Pancreas (tissue), 10 donors: ENCODE data around the gene APH1A. TPM values are rescaled to one million over a fixed set of nuclear protein-coding genes. Genes with fewer than 3 reads are reported as not detected.

Experiments
- ATAC-seq, 4 donors: fragments of 200-7000 bp; cut with Tn5 transposase; one replicate each; pipeline versions ENCODE4 v1.8.0 to v1.9.1; 2020; ENCODE audit warnings: mild to moderate bottlenecking in 4 of 4, moderate library complexity in 4 of 4
- DNase-seq, 6 donors: peaks; one replicate each; pipeline ENCODE4 v3.0.0-alpha.2; 2020
- FAIRE-seq: peaks from 2 replicates; lab custom pipeline; 2012; peaks lifted over from hg19 to GRCh38; lab: Jason Lieb, UNC
- H3K27ac ChIP-seq, 4 donors: fragments of 200-600 bp; sonication (generic); 1 replicate in 3 of 4; 2 replicates in 1 of 4; pipeline versions ENCODE4 v1.5.0 to v1.8.0; 2020
- H3K27me3 ChIP-seq, 4 donors: fragments of 200-600 bp; one replicate each; pipeline ENCODE4 v1.8.0; 2021
- H3K36me3 ChIP-seq, 3 donors: fragments of 200-600 bp; sonication (generic) in 1 of 3; one replicate each; pipeline versions ENCODE4 v1.5.0 to v1.8.0; 2020 to 2021
- H3K4me1 ChIP-seq, 3 donors: fragments of 200-600 bp; one replicate each; pipeline ENCODE4 v1.8.0; 2021
- H3K4me3 ChIP-seq, 4 donors: fragments of 200-600 bp; sonication (generic) in 2 of 4; one replicate each; pipeline versions ENCODE4 v1.5.0 to v1.8.0; 2020 to 2021
- H3K9me3 ChIP-seq, 4 donors: fragments of 200-600 bp; one replicate each; pipeline ENCODE4 v1.8.0; 2021
- CTCF ChIP-seq, 4 donors: fragments of 200-600 bp; sonication (generic) in 3 of 4; IDR thresholded peaks; one replicate each; pipeline versions ENCODE4 v1.5.0 to v1.8.0; 2021; ENCODE audit warnings: antibody characterized with exemption in 4 of 4
- WGBS, 2 donors: extraction: QIAGEN DNeasy Blood & Tissue Kit; methylation state at CpG; one replicate each; pipeline ENCODE4 v1.1.7; 2013; 5-methylcytosine and 5-hydroxymethylcytosine counted together
- intact Hi-C, 3 donors: fragments of 100-400 bp; cut with DNase I; formaldehyde crosslinking; loops; one replicate each; pipeline versions ENCODE4 v1.11.1 to v1.14.2; 2022
- polyA plus RNA-seq, 2 donors: library from polyadenylated mRNA; stranded (reverse); fragments of 200-250 nt; gene quantifications; one replicate each; pipeline ENCODE4 v1.2.3, GENCODE V29; 2013
- total RNA-seq, 6 donors: library from RNA; stranded (reverse); fragmentation: NEBNext Ultra II Directional in 4 of 6; extraction: Animal tissue kit (Norgen Biotek cat#: 25700) in 4 of 6; gene quantifications; one replicate each; pipeline versions ENCODE4 v1.2.1 to v1.2.4, GENCODE V29; 2021 to 2023
- donor health status: healthy with polysubstance abuse.
- donor health status: DM: no; HTN: no; CAD: no; lungs with moderate emphysema.
- donor health status: DM: no; HTN: no; CAD: no.
- donor health status: control.
- donor health status: control.
- donor health status: Bipolar disorder and iron deficiency.
- donor health status: DM: yes; HTN: yes; CAD: no.
- donor health status: DM: no; HTN: no; CAD: no.
- donor health status: DM: no; HTN: no; CAD: no.
- donor health status: DM: yes; HTN: yes; CAD: no.

APH1A gene
- total and polyA plus RNA-seq, 8 donors = 43.8 to 78.0 (median 58.3) TPM

- WGBS, 2 donors = 53 to 62% methylated on average over 12 to 13 of the region's 13 CpGs
- FAIRE-seq (no peak), DNase-seq (no peak), ATAC-seq (no peak)
- H3K27me3 ChIP-seq = no peaks in the 10 kb centered on the region
- intact Hi-C loops = no loop called here
- H3K9me3 ChIP-seq = no peaks in the 10 kb centered on the region
- peaks cover 0 to 8% (median 7%) of the 10 kb centered on the region in 3 donors for H3K4me1 ChIP-seq
- no peak for TF ChIP-seq CTCF (IDR thresholded peaks at IDR 0.05)
- no peak within 1 kb of the TSS for H3K4me3 ChIP-seq
- no peak within 1 kb of the TSS for H3K27ac ChIP-seq
- H3K36me3 ChIP-seq = no peaks in the 10 kb centered on the region
Observed at GRCh38 chr1:150257624-150258585, 10.9 kb downstream of the APH1A start, which contains the start of gene CA14. CA14 (plus strand) TSS chr1:150257774; CDS start chr1:150258129, 355 bp downstream.

- no peaks in the 10 kb centered on the region for H3K9me3 ChIP-seq
- intact Hi-C loops = no loop called here
- 34 to 38% methylated on average over 13 to 14 of the region's 14 CpGs for WGBS, 2 donors
- no peak for DNase-seq
- H3K4me3 ChIP-seq = no peak overlapping the region
- peaks cover 0 to 8% (median 7%) of the 10 kb centered on the region in 3 donors for H3K4me1 ChIP-seq
- no peak for TF ChIP-seq CTCF (IDR thresholded peaks at IDR 0.05)
- H3K27ac ChIP-seq = no peak overlapping the region
- no peak for FAIRE-seq
- no peak for ATAC-seq
- H3K27me3 ChIP-seq = no peaks in the 10 kb centered on the region
- H3K36me3 ChIP-seq = no peaks in the 10 kb centered on the region
Observed at GRCh38 chr1:150256554-150257341, 12.1 kb downstream of the APH1A start.

GRCh38 chr1:150256198-150256553 lies 12.6 kb downstream of the APH1A start:
- no peak for ATAC-seq
- H3K9me3 ChIP-seq = no peaks in the 10 kb centered on the region
- no peak for DNase-seq
- 2 to 5% methylated on average over 1 of the region's 1 CpG for WGBS, 2 donors
- intact Hi-C loops = no loop called here
- no peaks in the 10 kb centered on the region for H3K27me3 ChIP-seq
- peaks cover 0 to 8% (median 7%) of the 10 kb centered on the region in 3 donors for H3K4me1 ChIP-seq
- H3K4me3 ChIP-seq = peak overlapping the region in 1 of 4 donors; percentile 33
- no peak for FAIRE-seq
- H3K36me3 ChIP-seq = no peaks in the 10 kb centered on the region
- no peak for TF ChIP-seq CTCF (IDR thresholded peaks at IDR 0.05)
- peak overlapping the region in 1 of 4 donors; percentile 3 for H3K27ac ChIP-seq

GRCh38 chr1:150249936-150250335 lies 18.9 kb downstream of the APH1A start:
- Histone ChIP-seq H3K4me1 (no peaks in the 10 kb centered on the region), H3K27ac (no peak overlapping the region), H3K9me3 (no peaks in the 10 kb centered on the region), H3K4me3 (no peak overlapping the region), H3K36me3 (no peaks in the 10 kb centered on the region), H3K27me3 (no peaks in the 10 kb centered on the region)
- DNase-seq (no peak), ATAC-seq (no peak), FAIRE-seq (no peak)
- 64 to 83% methylated on average over 2 of the region's 2 CpGs for WGBS, 2 donors
- TF ChIP-seq CTCF (IDR thresholded peaks at IDR 0.05) = no peak
- intact Hi-C loops = no loop called here
